ENCODE measurements around the gene DLGAP1.

GRCh38 chr18:3634250-3634939 is 820.7 kb downstream of the DLGAP1 start:
- no peak for TF ChIP-seq ESRRA (IDR thresholded peaks at IDR 0.05; ENCODE audit: low read length)
- no peak for TF ChIP-seq EP300 (IDR thresholded peaks at IDR 0.05; ENCODE audit: borderline replicate concordance in 1 of 2, control insufficient read depth in 1 of 2, low read depth in 2 of 2, low read length in 2 of 2)
- TF ChIP-seq POLR2AphosphoS5 (IDR thresholded peaks at IDR 0.05; ENCODE audit: low read length) = no peak
